Trophoblast cell (in vitro differentiated cells and primary cell): Measurements from ENCODE around the gene MTMR4.
A peak's percentile ranks its signal among the peaks of the same experiment; 100 is the strongest.

Source experiments
- DNase-seq, 2 donors: peaks; one replicate each; pipeline ENCODE4 v3.0.0-alpha.2; 2016
- H2AFZ ChIP-seq: 2 replicates; pipeline ENCODE4 v1.6.1; 2013; ENCODE audit warnings: low read length, moderate library complexity, mild to moderate bottlenecking; ENCODE audit not compliant: insufficient read depth, poor library complexity
- H2AK5ac ChIP-seq: 2 replicates; pipeline ENCODE4 v1.6.1; 2013; ENCODE audit warnings: mild to moderate bottlenecking, low read length
- H2BK120ac ChIP-seq: 2 replicates; pipeline ENCODE4 v1.6.1; 2013; ENCODE audit warnings: low read length, mild to moderate bottlenecking, moderate library complexity; ENCODE audit not compliant: insufficient read depth, poor library complexity
- H2BK12ac ChIP-seq: 2 replicates; pipeline ENCODE4 v1.6.1; 2013; ENCODE audit warnings: mild to moderate bottlenecking, low read length, moderate library complexity
- H2BK5ac ChIP-seq: 2 replicates; pipeline ENCODE4 v1.6.1; 2013; ENCODE audit warnings: low read length, low read depth, moderate library complexity, mild to moderate bottlenecking; ENCODE audit not compliant: poor library complexity
- H3K14ac ChIP-seq: 2 replicates; pipeline ENCODE4 v1.6.1; 2013; ENCODE audit warnings: mild to moderate bottlenecking, low read length
- H3K18ac ChIP-seq: 2 replicates; pipeline ENCODE4 v1.6.1; 2013; ENCODE audit warnings: mild to moderate bottlenecking, low read length
- H3K23ac ChIP-seq: 2 replicates; pipeline ENCODE4 v1.6.1; 2013; ENCODE audit warnings: low read length
- H3K27ac ChIP-seq: 2 replicates; pipeline ENCODE4 v1.5.1; 2013; ENCODE audit warnings: low read depth, mild to moderate bottlenecking, inconsistent platforms, low read length, moderate library complexity
- H3K27me3 ChIP-seq: 2 replicates; pipeline ENCODE4 v1.6.1; 2013; ENCODE audit warnings: inconsistent platforms, mild to moderate bottlenecking, low read length, moderate library complexity; ENCODE audit not compliant: insufficient read depth
- H3K36me3 ChIP-seq, 2 experiments: 1 replicate in 1 of 2; 2 replicates in 1 of 2; pipeline ENCODE4 v1.6.1; 2013; ENCODE audit warnings: low read length in 2 of 2, mild to moderate bottlenecking in 2 of 2, moderate library complexity in 1 of 2; ENCODE audit not compliant: insufficient read depth in 2 of 2, control insufficient read depth in 1 of 2
- H3K4ac ChIP-seq: 2 replicates; pipeline ENCODE4 v1.6.1; 2013; ENCODE audit warnings: low read depth, mild to moderate bottlenecking, low read length, moderate library complexity
- H3K4me1 ChIP-seq, 2 experiments: 1 replicate in 1 of 2; 2 replicates in 1 of 2; pipeline ENCODE4 v1.6.1; 2013; ENCODE audit warnings: low read length in 2 of 2, mild to moderate bottlenecking in 2 of 2, moderate library complexity in 1 of 2; ENCODE audit not compliant: insufficient read depth in 2 of 2, control insufficient read depth in 1 of 2
- H3K4me2 ChIP-seq: 2 replicates; pipeline ENCODE4 v1.6.1; 2013; ENCODE audit warnings: inconsistent platforms, mild to moderate bottlenecking, low read length, moderate library complexity
- H3K4me3 ChIP-seq: 2 replicates; pipeline ENCODE4 v1.5.1; 2013; ENCODE audit warnings: mild to moderate bottlenecking, low read depth, low read length, inconsistent platforms
- H3K79me1 ChIP-seq: one replicate; pipeline ENCODE4 v1.6.1; 2013; ENCODE audit warnings: low read length
- H3K79me2 ChIP-seq: 2 replicates; pipeline ENCODE4 v1.6.1; 2013; ENCODE audit warnings: low read length, mild to moderate bottlenecking; ENCODE audit not compliant: control insufficient read depth, insufficient read depth, poor library complexity
- H3K9ac ChIP-seq: 2 replicates; pipeline ENCODE4 v1.6.1; 2013; ENCODE audit warnings: mild to moderate bottlenecking, low read length
- H3K9me3 ChIP-seq: 2 replicates; pipeline ENCODE4 v1.6.1; 2013; ENCODE audit warnings: low read depth, mild to moderate bottlenecking, control low read depth, inconsistent platforms, low read length; ENCODE audit not compliant: insufficient read depth
- H4K12ac ChIP-seq: 2 replicates; pipeline ENCODE4 v1.6.1; 2013; ENCODE audit warnings: low read depth, mild to moderate bottlenecking, low read length, moderate library complexity
- H4K8ac ChIP-seq: 2 replicates; pipeline ENCODE4 v1.6.1; 2013; ENCODE audit warnings: low read depth, mild to moderate bottlenecking, low read length, moderate library complexity
- H4K91ac ChIP-seq: one replicate; pipeline ENCODE4 v1.6.1; 2013; ENCODE audit warnings: low read depth, mild to moderate bottlenecking, low read length, moderate library complexity
- WGBS: extraction: QIAGEN DNeasy Blood & Tissue Kit; methylation state at CpG from one replicate; pipeline ENCODE4 v1.1.7; 2013; ENCODE audit warnings: missing lambda C conversion rate; ENCODE audit not compliant: insufficient read length, insufficient coverage; ENCODE audit errors: extremely low coverage; 5-methylcytosine and 5-hydroxymethylcytosine counted together

MTMR4 gene

GRCh38 chr17:58537266-58537665 is 22.8 kb upstream of the MTMR4 start:
- Histone ChIP-seq H3K27ac (no peak overlapping the region), H2AK5ac (no peak overlapping the region), H3K4me2 (no peak overlapping the region), H3K27me3 (no peaks in the 10 kb centered on the region), H3K4me3 (no peak overlapping the region), H3K18ac (no peak overlapping the region), H2AFZ (no peak overlapping the region), H3K79me2 (no peaks in the 10 kb centered on the region), H3K14ac (no peak overlapping the region), H2BK5ac (no peak overlapping the region), H3K4ac (no peak overlapping the region), H3K79me1 (no peaks in the 10 kb centered on the region), H4K12ac (no peak overlapping the region), H3K23ac (no peak overlapping the region), H3K4me1 (peaks cover 6 to 22% of the 10 kb centered on the region in 2 experiments), H2BK12ac (no peak overlapping the region), H4K91ac (no peak overlapping the region), H3K9ac (no peak overlapping the region), H3K9me3 (peaks cover 2% of the 10 kb centered on the region), H4K8ac (no peak overlapping the region), H3K36me3 (no peaks in the 10 kb centered on the region), H2BK120ac (no peak overlapping the region)
- no CpG with 5 or more reads among the region's 4 CpGs for WGBS
- no peak for DNase-seq

DNA sequence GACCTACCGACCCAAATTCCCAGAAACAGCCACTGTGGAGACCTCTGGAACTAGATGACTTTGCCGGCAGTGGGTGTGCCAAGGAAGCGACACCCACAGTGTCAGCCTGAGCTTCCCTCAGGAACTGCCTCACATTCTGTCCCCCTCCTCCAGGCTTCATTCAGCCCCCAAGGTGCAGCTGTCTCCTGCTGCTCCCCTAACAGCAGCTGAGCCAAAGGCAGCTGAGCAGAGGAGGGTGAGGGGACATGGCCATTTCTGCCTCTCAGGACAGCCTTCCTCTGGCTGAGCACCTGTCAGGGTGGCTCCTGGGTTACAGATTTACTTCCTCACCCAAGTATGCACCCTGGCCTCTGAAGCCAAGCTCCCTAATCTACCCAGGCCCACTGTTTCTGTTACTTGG is 22.1 kb upstream of the MTMR4 start:
- Histone ChIP-seq H2AK5ac (no peak overlapping the region), H4K8ac (no peak overlapping the region), H3K27me3 (peaks cover 4% of the 10 kb centered on the region), H3K18ac (no peak overlapping the region), H2BK5ac (no peak overlapping the region), H2BK120ac (no peak overlapping the region), H3K4ac (no peak overlapping the region), H3K9ac (no peak overlapping the region), H3K79me2 (no peaks in the 10 kb centered on the region), H4K91ac (no peak overlapping the region), H3K27ac (no peak overlapping the region), H3K79me1 (no peaks in the 10 kb centered on the region), H3K14ac (no peak overlapping the region), H2AFZ (no peak overlapping the region), H3K36me3 (no peaks in the 10 kb centered on the region), H3K4me1 (peaks cover 9 to 25% of the 10 kb centered on the region in 2 experiments), H3K4me3 (no peak overlapping the region), H4K12ac (no peak overlapping the region), H3K4me2 (no peak overlapping the region), H3K23ac (no peak overlapping the region), H2BK12ac (no peak overlapping the region), H3K9me3 (peaks cover 2% of the 10 kb centered on the region)
- DNase-seq = no peak
- WGBS = no CpG with 5 or more reads among the region's 3 CpGs

DNA sequence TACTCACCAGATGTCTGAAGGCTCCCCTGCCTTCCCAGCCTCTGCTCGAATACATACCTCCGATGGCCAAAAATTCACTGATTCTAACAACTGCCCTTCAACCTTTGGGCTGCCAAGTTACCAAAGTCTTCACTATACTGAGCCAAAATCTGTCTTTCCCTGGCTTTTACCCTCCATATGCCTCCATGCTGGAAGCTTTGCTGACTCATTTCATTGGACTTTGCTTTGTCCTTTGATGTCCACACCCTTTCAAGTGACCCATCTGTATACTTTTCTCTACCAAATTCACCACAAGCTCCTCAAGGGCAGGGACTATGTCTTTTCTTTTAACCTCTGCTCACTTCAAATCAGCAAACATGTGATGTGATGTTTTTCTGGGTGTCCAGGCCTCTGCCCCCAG is 21.0 kb upstream of the MTMR4 start:
- H3K36me3 ChIP-seq = no peaks in the 10 kb centered on the region
- H3K18ac ChIP-seq = no peak overlapping the region
- H2BK120ac ChIP-seq = no peak overlapping the region
- no peak overlapping the region for H2AK5ac ChIP-seq
- peak overlapping the region; percentile 25 for H4K91ac ChIP-seq
- H3K79me2 ChIP-seq = no peaks in the 10 kb centered on the region
- H3K4me2 ChIP-seq = no peak overlapping the region
- no peak overlapping the region for H3K4ac ChIP-seq
- peak in 1 of 2 donors; percentile 55 for DNase-seq
- H2AFZ ChIP-seq = peak overlapping the region; percentile 15
- H3K4me3 ChIP-seq = no peak overlapping the region
- peaks cover 16% of the 10 kb centered on the region for H3K27me3 ChIP-seq
- no CpG with 5 or more reads among the region's 2 CpGs for WGBS
- peaks cover 2% of the 10 kb centered on the region for H3K9me3 ChIP-seq
- H3K4me1 ChIP-seq = peaks cover 9 to 25% of the 10 kb centered on the region in 2 experiments
- H3K9ac ChIP-seq = no peak overlapping the region
- H3K27ac ChIP-seq = no peak overlapping the region
- H2BK12ac ChIP-seq = no peak overlapping the region
- H4K12ac ChIP-seq = no peak overlapping the region
- no peak overlapping the region for H2BK5ac ChIP-seq
- H3K79me1 ChIP-seq = no peaks in the 10 kb centered on the region
- no peak overlapping the region for H3K23ac ChIP-seq
- H3K14ac ChIP-seq = no peak overlapping the region
- no peak overlapping the region for H4K8ac ChIP-seq

GRCh38 chr17:58534901-58535421 is 20.5 kb upstream of the MTMR4 start:
- H3K9me3 ChIP-seq = peaks cover 2% of the 10 kb centered on the region
- no peak overlapping the region for H3K27ac ChIP-seq
- peaks cover 9 to 25% of the 10 kb centered on the region in 2 experiments for H3K4me1 ChIP-seq
- no CpG with 5 or more reads among the region's 4 CpGs for WGBS
- H3K14ac ChIP-seq = no peak overlapping the region
- H3K23ac ChIP-seq = no peak overlapping the region
- peak; percentile 30 to 69 for DNase-seq
- no peak overlapping the region for H2BK12ac ChIP-seq
- H3K4me3 ChIP-seq = no peak overlapping the region
- H4K91ac ChIP-seq = peak overlapping the region; percentile 25
- H3K18ac ChIP-seq = no peak overlapping the region
- no peak overlapping the region for H3K4me2 ChIP-seq
- no peak overlapping the region for H4K12ac ChIP-seq
- H2BK120ac ChIP-seq = no peak overlapping the region
- no peak overlapping the region for H2AK5ac ChIP-seq
- peak overlapping the region; percentile 15 for H2AFZ ChIP-seq
- H3K9ac ChIP-seq = no peak overlapping the region
- H2BK5ac ChIP-seq = no peak overlapping the region
- no peak overlapping the region for H4K8ac ChIP-seq
- no peaks in the 10 kb centered on the region for H3K79me1 ChIP-seq
- H3K36me3 ChIP-seq = no peaks in the 10 kb centered on the region
- peaks cover 16% of the 10 kb centered on the region for H3K27me3 ChIP-seq
- no peak overlapping the region for H3K4ac ChIP-seq
- H3K79me2 ChIP-seq = no peaks in the 10 kb centered on the region
